Ishikawa (cell line): ENCODE data around the gene PPP1R16B.
A peak's percentile ranks its signal among the peaks of the same experiment; 100 is the strongest.

ENCODE experiments used
- CEBPB ChIP-seq: IDR thresholded peaks from 2 replicates; pipeline ENCODE4 v1.6.1; 2012
- CREB1 ChIP-seq: IDR thresholded peaks from 2 replicates; pipeline ENCODE4 v1.6.1; 2012; ENCODE audit warnings: low read depth
- EGR1 ChIP-seq: IDR thresholded peaks from 2 replicates; pipeline ENCODE4 v1.6.1; 2012
- EP300 ChIP-seq: IDR thresholded peaks from 2 replicates; pipeline ENCODE4 v1.6.1; 2012; ENCODE audit warnings: borderline replicate concordance
- FOXM1 ChIP-seq: IDR thresholded peaks from 2 replicates; pipeline ENCODE4 v1.6.1; 2012; ENCODE audit warnings: low read depth, borderline replicate concordance
- NFIC ChIP-seq: IDR thresholded peaks from 2 replicates; pipeline ENCODE4 v1.6.1; 2012
- RAD21 ChIP-seq: IDR thresholded peaks from 2 replicates; pipeline ENCODE4 v1.6.1; 2012; ENCODE audit warnings: low read depth
- REST ChIP-seq: IDR thresholded peaks from 2 replicates; pipeline ENCODE4 v1.6.1; 2012; ENCODE audit warnings: low read depth, mild to moderate bottlenecking
- TAF1 ChIP-seq: IDR thresholded peaks from 2 replicates; pipeline ENCODE4 v1.6.1; 2012; ENCODE audit warnings: low read depth, mild to moderate bottlenecking
- TCF12 ChIP-seq: IDR thresholded peaks from 2 replicates; pipeline ENCODE4 v1.6.1; 2012; ENCODE audit warnings: low read depth
- TEAD4 ChIP-seq: IDR thresholded peaks from 2 replicates; pipeline ENCODE4 v1.6.1; 2012
- USF1 ChIP-seq: IDR thresholded peaks from 2 replicates; pipeline ENCODE4 v1.6.1; 2012
- YY1 ChIP-seq: IDR thresholded peaks from 2 replicates; pipeline ENCODE4 v1.6.1; 2012; ENCODE audit warnings: low read depth
- ZBTB7A ChIP-seq: IDR thresholded peaks from 2 replicates; pipeline ENCODE4 v1.6.1; 2012; ENCODE audit warnings: low read depth
- TF ChIP-seq, protein P1 (sequence below): IDR thresholded peaks from 2 replicates; pipeline ENCODE4 v1.6.1; 2012

The PPP1R16B gene

GRCh38 chr20:38818113-38819065 lies 12.9 kb downstream of the PPP1R16B start:
- TF ChIP-seq RAD21 (no peak), CEBPB (no peak), YY1 (no peak), CREB1 (no peak), EP300 (no peak), TAF1 (no peak), USF1 (no peak), EGR1 (no peak), ZBTB7A (no peak), REST (no peak)
- TF ChIP-seq, protein P1, sequence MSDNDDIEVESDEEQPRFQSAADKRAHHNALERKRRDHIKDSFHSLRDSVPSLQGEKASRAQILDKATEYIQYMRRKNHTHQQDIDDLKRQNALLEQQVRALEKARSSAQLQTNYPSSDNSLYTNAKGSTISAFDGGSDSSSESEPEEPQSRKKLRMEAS, result no peak

DNA sequence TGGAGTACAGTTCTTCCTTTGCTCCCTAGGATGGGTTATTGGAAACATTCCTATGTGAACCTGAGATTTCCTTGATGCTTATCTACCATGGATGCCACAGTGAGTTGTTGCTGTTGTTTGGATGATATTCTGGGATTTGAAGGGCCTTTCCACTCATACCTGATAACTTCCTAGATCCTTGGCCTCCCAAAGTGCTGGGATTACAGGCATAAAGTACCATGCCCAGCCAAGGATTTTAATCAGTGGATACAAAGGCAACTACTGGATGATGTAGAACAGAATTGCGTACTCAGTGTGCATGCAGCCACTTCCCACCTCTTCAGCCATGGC lies 20.0 kb downstream of the PPP1R16B start:
- TF ChIP-seq NFIC (no peak), TEAD4 (no peak), ZBTB7A (no peak), YY1 (no peak), REST (no peak), RAD21 (no peak), TCF12 (no peak), CEBPB (no peak), USF1 (no peak), EP300 (no peak)
- TF ChIP-seq, protein P1, result no peak

DNA sequence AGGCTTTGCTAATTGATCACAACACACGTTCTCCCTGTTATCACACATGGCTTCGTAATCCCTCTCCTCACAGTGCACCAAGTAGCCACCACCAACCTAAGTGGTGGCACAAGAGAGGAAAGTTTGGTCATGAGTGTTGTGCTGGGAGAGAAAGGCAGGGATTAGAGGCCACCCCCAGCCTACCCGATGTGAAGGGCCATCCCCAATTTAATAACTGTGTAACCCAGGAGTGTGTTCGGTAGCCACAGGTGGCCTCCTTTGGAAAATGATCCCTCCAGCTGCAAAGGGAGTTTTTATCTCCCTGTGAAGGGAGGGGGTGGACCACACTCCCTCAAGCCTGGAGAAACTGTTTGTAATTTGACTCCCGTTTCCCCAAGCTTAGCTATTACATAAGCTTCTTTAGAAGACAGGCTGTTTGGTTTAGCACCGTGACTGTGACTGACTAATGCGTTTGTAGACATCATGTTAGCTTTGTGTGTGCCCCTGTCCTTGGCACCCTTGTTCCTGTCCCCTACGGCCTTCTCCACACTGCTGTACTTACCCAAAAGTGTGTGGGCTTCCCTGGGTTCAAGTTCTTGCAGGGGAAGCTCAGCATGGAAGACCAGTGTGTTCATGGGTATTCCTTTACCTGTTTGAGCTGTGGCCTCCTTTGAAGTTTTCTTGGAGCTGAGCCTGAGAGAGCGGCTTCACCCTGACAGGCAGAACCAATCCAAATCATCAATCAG lies 20.6 kb downstream of the PPP1R16B start:
- TF ChIP-seq FOXM1 (no peak), CEBPB (0 out of 2 replicates have a peak, but pooled peaks have one; percentile 37), NFIC (no peak)

GRCh38 chr20:38827770-38828281 lies 22.3 kb downstream of the PPP1R16B start:
- TF ChIP-seq CEBPB (no peak), CREB1 (no peak), RAD21 (no peak), USF1 (no peak), YY1 (no peak), TAF1 (no peak), ZBTB7A (no peak), FOXM1 (no peak), EGR1 (no peak), TCF12 (no peak), NFIC (no peak), EP300 (no peak)

- TF ChIP-seq CREB1 (no peak), USF1 (peak; percentile 37; the same call in 1 of the 2 replicates)
Measured at GRCh38 chr20:38828514-38829295, 23.2 kb downstream of the PPP1R16B start.
